Left lung (tissue), 10 donors: ENCODE data around the gene PSMD5. TPM values are rescaled to one million over a fixed set of nuclear protein-coding genes. Genes with fewer than 3 reads are reported as not detected.

Experiments
- ATAC-seq: fragments of 200-7000 bp; cut with Tn5 transposase; one replicate; pipeline ENCODE4 v1.9.1; 2020; ENCODE audit warnings: moderate library complexity
- DNase-seq, 4 donors: peaks; one replicate each; pipeline ENCODE4 v3.0.0-alpha.2; 2013 to 2020
- H3K27ac ChIP-seq, 2 donors: fragments of 200-600 bp; sonication (generic) in 1 of 2; one replicate each; pipeline versions ENCODE4 v1.5.0 to v1.8.0; 2020 to 2021
- H3K27me3 ChIP-seq, 2 donors: fragments of 200-600 bp; sonication (generic) in 1 of 2; one replicate each; pipeline versions ENCODE4 v1.5.0 to v1.8.0; 2020 to 2021
- H3K36me3 ChIP-seq, 2 donors: fragments of 200-600 bp; sonication (generic) in 1 of 2; one replicate each; pipeline versions ENCODE4 v1.5.0 to v1.8.0; 2020 to 2021
- H3K4me1 ChIP-seq, 2 donors: fragments of 200-600 bp; one replicate each; pipeline ENCODE4 v1.8.0; 2021
- H3K4me3 ChIP-seq, 2 donors: fragments of 200-600 bp; sonication (generic) in 1 of 2; one replicate each; pipeline versions ENCODE4 v1.5.0 to v1.8.0; 2020 to 2021; ENCODE audit warnings: mild to moderate bottlenecking in 1 of 2
- H3K9me3 ChIP-seq, 2 donors: fragments of 200-600 bp; sonication (generic) in 1 of 2; one replicate each; pipeline versions ENCODE4 v1.5.0 to v1.8.0; 2020 to 2021
- CTCF ChIP-seq, 2 donors: fragments of 200-600 bp; sonication (generic) in 1 of 2; IDR thresholded peaks; one replicate each; pipeline versions ENCODE4 v1.5.0 to v1.8.0; 2021; ENCODE audit warnings: antibody characterized with exemption in 2 of 2
- intact Hi-C, 2 donors: fragments of 100-400 bp; cut with DNase I; formaldehyde crosslinking; loops; one replicate each; pipeline versions ENCODE4 v1.11.2 to v1.14.2; 2022
- polyA plus RNA-seq, 6 donors: library from polyadenylated mRNA; unstranded; fragments of 120-200 nt; gene quantifications; one replicate each; pipeline ENCODE4 v1.2.1, GENCODE V29; 2013; ENCODE audit not compliant: insufficient read length in 6 of 6
- total RNA-seq, 2 donors: library from RNA; stranded (reverse); fragmentation: NEBNext Ultra II Directional; extraction: Animal tissue kit (Norgen Biotek cat#: 25700); gene quantifications; one replicate each; pipeline ENCODE4 v1.2.1, GENCODE V29; 2021
- donor health status: DM: no; HTN: yes; CAD: no.
- donor health status: DM: no; HTN: no; CAD: no.

Gene PSMD5
- total and polyA plus RNA-seq, 8 donors, result 34.0 to 52.1 (median 43.6) TPM

- DNase-seq (no peak), ATAC-seq (no peak)
- intact Hi-C loops, result no loop called here
- H3K27ac ChIP-seq, result no peak overlapping the region
- H3K4me3 ChIP-seq, result no peak overlapping the region
- H3K27me3 ChIP-seq, result no peaks in the 10 kb centered on the region
- H3K36me3 ChIP-seq, result peaks cover 4 to 53% of the 10 kb centered on the region in 2 donors
- H3K4me1 ChIP-seq, result peaks cover 0 to 62% of the 10 kb centered on the region in 2 donors
- TF ChIP-seq CTCF (IDR thresholded peaks at IDR 0.05), result no peak
- no peaks in the 10 kb centered on the region for H3K9me3 ChIP-seq
Observed at GRCh38 chr9:120781236-120781635, 61.5 kb downstream of the PSMD5 start.

- Histone ChIP-seq H3K9me3 (no peaks in the 10 kb centered on the region), H3K4me1 (peaks cover 0 to 56% of the 10 kb centered on the region in 2 donors), H3K27ac (no peak overlapping the region), H3K36me3 (peaks cover 4 to 58% of the 10 kb centered on the region in 2 donors), H3K27me3 (no peaks in the 10 kb centered on the region), H3K4me3 (no peak overlapping the region)
- DNase-seq (no peak), ATAC-seq (no peak)
- intact Hi-C loops, result no loop called here
- TF ChIP-seq CTCF (IDR thresholded peaks at IDR 0.05), result no peak
Observed at GRCh38 chr9:120780367-120780766, 62.4 kb downstream of the PSMD5 start.

- H3K4me1 ChIP-seq, result peaks cover 0 to 45% of the 10 kb centered on the region in 2 donors
- DNase-seq (no peak), ATAC-seq (no peak)
- TF ChIP-seq CTCF (IDR thresholded peaks at IDR 0.05), result no peak
- intact Hi-C loops, result no loop called here
- H3K4me3 ChIP-seq, result no peak overlapping the region
- no peaks in the 10 kb centered on the region for H3K9me3 ChIP-seq
- peaks cover 4 to 58% of the 10 kb centered on the region in 2 donors for H3K36me3 ChIP-seq
- H3K27ac ChIP-seq, result peak overlapping the region; percentile 52 to 57
- H3K27me3 ChIP-seq, result no peaks in the 10 kb centered on the region
Observed at GRCh38 chr9:120779227-120779626, 63.5 kb downstream of the PSMD5 start.

DNA sequence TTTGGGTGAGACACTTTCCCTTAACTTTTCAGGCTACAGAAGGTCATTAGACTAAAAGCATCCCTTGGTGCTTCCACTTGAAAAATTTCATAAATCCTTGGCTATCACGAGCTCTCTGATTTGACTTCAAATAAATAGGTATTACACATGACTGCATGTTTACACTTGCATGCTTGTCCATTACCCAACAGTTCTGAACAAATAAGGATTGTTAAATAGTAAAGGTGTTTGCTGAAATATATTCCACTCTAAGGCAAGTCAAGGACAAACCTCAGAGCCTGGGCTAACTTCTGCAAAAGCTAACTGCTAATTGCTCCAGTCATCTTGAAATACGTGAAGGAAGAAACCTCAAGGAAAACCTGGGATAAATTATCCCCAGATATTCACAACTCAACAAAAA is 64.0 kb downstream of the PSMD5 start:
- no peak for TF ChIP-seq CTCF (IDR thresholded peaks at IDR 0.05)
- H3K4me1 ChIP-seq, result peaks cover 0 to 40% of the 10 kb centered on the region in 2 donors
- ATAC-seq (peak; percentile 92), DNase-seq (peak in 1 of 4 donors; percentile 14)
- no peaks in the 10 kb centered on the region for H3K27me3 ChIP-seq
- no peaks in the 10 kb centered on the region for H3K9me3 ChIP-seq
- H3K27ac ChIP-seq, result peak overlapping the region; percentile 52 to 57
- no peak overlapping the region for H3K4me3 ChIP-seq
- H3K36me3 ChIP-seq, result peaks cover 4 to 62% of the 10 kb centered on the region in 2 donors
- intact Hi-C loops, result no loop called here

DNA sequence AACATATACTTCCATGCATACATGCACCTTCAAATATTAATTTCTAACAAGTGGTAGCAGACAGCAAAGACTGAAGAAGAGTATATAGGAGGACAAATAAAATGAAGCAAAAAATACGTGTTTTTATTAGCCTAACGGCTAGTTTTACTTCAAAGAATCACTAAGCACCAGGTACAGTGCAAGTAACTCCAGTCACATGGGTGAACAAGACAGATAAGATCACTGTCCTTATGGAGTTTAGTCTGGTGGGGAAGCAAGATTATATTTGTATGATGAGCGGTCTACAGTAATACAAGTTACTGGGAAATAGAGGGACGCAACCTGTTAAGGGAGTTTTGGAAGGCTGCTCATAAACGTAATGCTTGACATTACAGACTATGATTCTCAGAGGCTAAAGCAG is 65.5 kb downstream of the PSMD5 start:
- Histone ChIP-seq H3K27ac (no peak overlapping the region), H3K36me3 (peaks cover 4 to 78% of the 10 kb centered on the region in 2 donors), H3K4me3 (no peak overlapping the region), H3K4me1 (peaks cover 0 to 25% of the 10 kb centered on the region in 2 donors), H3K9me3 (no peaks in the 10 kb centered on the region), H3K27me3 (no peaks in the 10 kb centered on the region)
- TF ChIP-seq CTCF (IDR thresholded peaks at IDR 0.05), result no peak
- DNase-seq, result no peak
- intact Hi-C loops, result no loop called here
- ATAC-seq, result no peak
